ENCODE results near the gene PPAN.

Gene PPAN

GRCh38 chr19:10135551-10136334 is 29.6 kb downstream of the PPAN start:
- no peak for FAIRE-seq
- no peak for DNase-seq (ENCODE audit: insufficient read length)
- TF ChIP-seq POLR2A (IDR thresholded peaks at IDR 0.05; ENCODE audit: low read depth, low read length), result 0 out of 2 replicates have a peak, but pooled peaks have one; percentile 18
- TF ChIP-seq TAF1 (IDR thresholded peaks at IDR 0.05; ENCODE audit: borderline replicate concordance, low read depth, low read length), result no peak
- TF ChIP-seq POLR2AphosphoS5 (IDR thresholded peaks at IDR 0.05; ENCODE audit: low read depth, low read length), result 0 out of 2 replicates have a peak, but pooled peaks have one; percentile 42

- FAIRE-seq, result no peak
- no peak for DNase-seq (ENCODE audit: insufficient read length)
- TF ChIP-seq TAF1 (IDR thresholded peaks at IDR 0.05; ENCODE audit: borderline replicate concordance, low read depth, low read length), result no peak
- no peak for TF ChIP-seq POLR2AphosphoS5 (IDR thresholded peaks at IDR 0.05; ENCODE audit: low read depth, low read length)
- no peak for TF ChIP-seq POLR2A (IDR thresholded peaks at IDR 0.05; ENCODE audit: low read depth, low read length)
Observed at GRCh38 chr19:10136936-10137335, 30.8 kb downstream of the PPAN start.

- TF ChIP-seq TAF1 (IDR thresholded peaks at IDR 0.05; ENCODE audit: borderline replicate concordance, low read depth, low read length) (no peak), POLR2A (IDR thresholded peaks at IDR 0.05; ENCODE audit: low read depth, low read length) (no peak), POLR2AphosphoS5 (IDR thresholded peaks at IDR 0.05; ENCODE audit: low read depth, low read length) (no peak; the same call in 1 of the 2 replicates)
- DNase-seq (ENCODE audit: insufficient read length) (no peak), FAIRE-seq (no peak)
Observed at GRCh38 chr19:10137751-10138682, 31.9 kb downstream of the PPAN start.

GRCh38 chr19:10138879-10139795 is 33.0 kb downstream of the PPAN start:
- FAIRE-seq (no peak), DNase-seq (ENCODE audit: insufficient read length) (no peak)
- no peak for TF ChIP-seq POLR2AphosphoS5 (IDR thresholded peaks at IDR 0.05; ENCODE audit: low read depth, low read length)
- TF ChIP-seq TAF1 (IDR thresholded peaks at IDR 0.05; ENCODE audit: borderline replicate concordance, low read depth, low read length), result no peak
- TF ChIP-seq POLR2A (IDR thresholded peaks at IDR 0.05; ENCODE audit: low read depth, low read length), result no peak; the same call in 1 of the 2 replicates

- no peak for DNase-seq (ENCODE audit: insufficient read length)
- FAIRE-seq, result no peak
- no peak for TF ChIP-seq POLR2AphosphoS5 (IDR thresholded peaks at IDR 0.05; ENCODE audit: low read depth, low read length)
- TF ChIP-seq POLR2A (IDR thresholded peaks at IDR 0.05; ENCODE audit: low read depth, low read length), result no peak
- TF ChIP-seq TAF1 (IDR thresholded peaks at IDR 0.05; ENCODE audit: borderline replicate concordance, low read depth, low read length), result no peak
Observed at GRCh38 chr19:10139952-10140351, 33.8 kb downstream of the PPAN start.

- DNase-seq (ENCODE audit: insufficient read length) (no peak), FAIRE-seq (no peak)
- no peak for TF ChIP-seq TAF1 (IDR thresholded peaks at IDR 0.05; ENCODE audit: borderline replicate concordance, low read depth, low read length)
- TF ChIP-seq POLR2AphosphoS5 (IDR thresholded peaks at IDR 0.05; ENCODE audit: low read depth, low read length), result no peak
- TF ChIP-seq POLR2A (IDR thresholded peaks at IDR 0.05; ENCODE audit: low read depth, low read length), result no peak
Observed at GRCh38 chr19:10141479-10141878, 35.3 kb downstream of the PPAN start.

DNA sequence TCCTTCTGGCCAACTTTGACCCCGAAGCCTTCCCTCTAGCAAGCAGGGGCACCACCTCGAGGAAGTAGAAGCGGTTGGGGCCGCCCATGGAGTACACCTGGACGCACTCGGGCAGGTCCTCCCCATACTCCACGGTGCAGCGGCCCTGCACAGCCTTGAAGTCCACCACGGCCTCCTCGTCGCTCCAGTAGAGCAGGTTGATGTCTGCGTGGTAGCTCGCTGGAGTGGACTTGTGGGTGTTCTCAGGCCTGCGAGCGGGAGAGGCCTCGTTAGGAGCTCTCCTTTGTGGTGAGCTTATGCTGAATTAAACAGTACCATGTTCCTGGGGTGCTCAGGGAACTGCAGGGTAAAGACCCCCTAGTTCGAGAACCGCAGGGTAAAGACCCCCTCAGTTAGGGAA is 35.8 kb downstream of the PPAN start:
- TF ChIP-seq POLR2AphosphoS5 (IDR thresholded peaks at IDR 0.05; ENCODE audit: low read depth, low read length) (no peak), POLR2A (IDR thresholded peaks at IDR 0.05; ENCODE audit: low read depth, low read length) (no peak), TAF1 (IDR thresholded peaks at IDR 0.05; ENCODE audit: borderline replicate concordance, low read depth, low read length) (no peak)
- FAIRE-seq, result no peak

DNA sequence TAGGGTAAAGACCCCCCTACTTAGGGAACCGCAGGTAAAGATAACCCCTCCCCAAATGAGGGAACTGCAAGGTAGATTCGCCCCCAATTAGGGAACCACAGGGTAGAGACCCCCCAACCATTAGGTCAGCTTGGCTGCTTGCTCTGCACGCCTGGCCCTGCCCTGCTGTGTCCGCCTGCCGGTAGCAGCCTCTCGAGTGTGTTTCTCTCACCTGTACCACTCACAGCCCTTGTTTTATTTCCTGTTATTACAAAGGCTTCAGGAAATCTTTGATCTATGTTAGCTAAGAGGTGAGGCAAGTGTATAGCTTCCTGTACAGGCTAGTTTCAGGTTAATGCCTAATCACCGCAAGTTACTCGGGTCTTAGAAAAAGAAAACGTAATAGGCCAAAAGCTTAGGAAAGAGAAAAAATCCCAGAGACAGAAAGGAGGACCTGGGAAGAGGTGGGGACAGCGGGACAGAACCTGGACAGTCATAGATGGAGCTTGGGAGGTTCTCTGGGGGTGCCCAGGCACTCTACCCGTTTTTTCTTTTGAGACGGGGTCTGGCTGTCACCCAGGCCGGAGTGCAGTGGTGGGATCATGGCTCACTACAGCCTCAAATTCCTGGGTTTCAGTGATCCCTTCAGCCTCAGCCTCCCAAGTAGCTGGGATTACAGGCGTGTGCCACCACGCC is 36.7 kb downstream of the PPAN start:
- no peak for TF ChIP-seq TAF1 (IDR thresholded peaks at IDR 0.05; ENCODE audit: borderline replicate concordance, low read depth, low read length)
- TF ChIP-seq POLR2A (IDR thresholded peaks at IDR 0.05; ENCODE audit: low read depth, low read length), result no peak
- TF ChIP-seq POLR2AphosphoS5 (IDR thresholded peaks at IDR 0.05; ENCODE audit: low read depth, low read length), result no peak
- no peak for DNase-seq (ENCODE audit: insufficient read length)
- FAIRE-seq, result no peak

More for the DNA sequence above, 35.8 kb downstream of the PPAN start:
- no peak for DNase-seq (ENCODE audit: insufficient read length)

GRCh38 chr19:10143681-10144080 is 37.5 kb downstream of the PPAN start:
- no peak for TF ChIP-seq POLR2A (IDR thresholded peaks at IDR 0.05; ENCODE audit: low read depth, low read length)
- TF ChIP-seq TAF1 (IDR thresholded peaks at IDR 0.05; ENCODE audit: borderline replicate concordance, low read depth, low read length), result no peak
- TF ChIP-seq POLR2AphosphoS5 (IDR thresholded peaks at IDR 0.05; ENCODE audit: low read depth, low read length), result no peak
- no peak for DNase-seq (ENCODE audit: insufficient read length)
- FAIRE-seq, result no peak

DNA sequence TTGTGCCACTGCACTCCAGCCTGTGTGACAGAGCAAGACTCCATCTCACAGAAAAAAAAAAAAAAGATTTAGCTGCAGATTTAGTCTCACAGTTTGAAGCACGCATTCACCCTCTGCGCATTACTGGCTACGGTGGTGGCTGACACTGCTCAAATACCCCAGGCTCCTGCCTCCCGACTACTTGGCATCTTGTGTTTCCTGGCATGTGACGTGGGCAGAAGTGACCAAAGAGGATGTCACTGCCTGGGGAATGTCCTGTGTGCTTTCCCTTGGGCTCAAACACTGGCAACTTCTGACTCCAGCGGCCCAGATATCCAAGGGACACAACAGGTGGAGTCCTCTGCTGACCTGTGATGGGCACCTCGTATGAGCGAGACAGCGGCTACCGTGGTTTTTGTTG is 38.2 kb downstream of the PPAN start:
- DNase-seq (ENCODE audit: insufficient read length) (no peak), FAIRE-seq (no peak)
- TF ChIP-seq TAF1 (IDR thresholded peaks at IDR 0.05; ENCODE audit: borderline replicate concordance, low read depth, low read length) (no peak), POLR2AphosphoS5 (IDR thresholded peaks at IDR 0.05; ENCODE audit: low read depth, low read length) (0 out of 2 replicates have a peak, but pooled peaks have one; percentile 3)

Measured in GM12892 (cell line).